Measurements from ENCODE around the gene SCGB3A2. TPM values are rescaled to one million over a fixed set of nuclear protein-coding genes. Genes with fewer than 3 reads are reported as not detected.
A peak's percentile ranks its signal among the peaks of the same experiment; 100 is the strongest.

Gene SCGB3A2
- polyA plus RNA-seq, 4 donors: 4.5 TPM; not detected in 3

DNA sequence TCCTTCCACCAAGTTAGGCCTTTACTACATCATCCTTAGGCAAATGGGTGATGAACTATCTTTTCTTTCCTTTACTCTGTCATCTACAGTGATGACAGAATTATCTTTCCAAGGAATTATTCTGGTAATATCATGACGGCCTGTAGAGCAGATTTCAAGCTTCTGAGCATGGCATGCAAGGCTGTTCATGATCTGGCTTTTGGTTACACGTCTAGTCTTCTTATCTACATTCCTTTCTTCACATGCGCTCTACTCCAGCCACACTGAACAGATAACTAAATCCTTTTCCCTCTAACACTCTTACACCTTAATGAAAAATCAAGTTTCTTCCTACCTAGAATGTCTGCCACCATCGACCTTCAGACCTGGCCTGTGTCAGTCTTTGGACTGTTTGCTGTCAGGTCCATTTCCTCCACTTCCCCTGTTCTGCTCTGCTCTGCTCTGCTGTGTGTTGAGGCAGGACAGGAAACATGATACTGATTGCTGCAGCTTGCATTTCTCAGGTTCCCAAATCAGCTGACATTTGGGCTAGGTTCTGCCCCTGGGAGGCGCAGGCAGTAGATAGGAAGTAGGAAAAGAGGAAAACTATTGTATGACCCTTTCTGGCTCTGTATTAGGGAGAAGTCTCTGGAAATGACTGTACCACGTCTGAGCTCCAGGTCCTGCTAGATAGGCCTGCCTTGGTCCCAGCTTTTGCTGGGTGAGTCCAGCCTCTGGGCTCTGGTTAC lies 4.2 kb downstream of the SCGB3A2 start:
- Histone ChIP-seq H3K36me3 (ENCODE audit: control insufficient read depth in 3 of 3, insufficient read depth in 2 of 3, low read depth in 1 of 3, low read length in 3 of 3) (no peaks in the 10 kb centered on the region), H3K27me3 (ENCODE audit: control insufficient read depth in 3 of 3, insufficient read depth in 3 of 3, low read length in 3 of 3) (no peaks in the 10 kb centered on the region), H3K4me3 (ENCODE audit: low read depth in 1 of 3, low read length in 3 of 3) (no peak overlapping the region), H3K27ac (ENCODE audit: low read depth in 1 of 3, low read length in 2 of 3) (no peak overlapping the region), H3K4me1 (ENCODE audit: control insufficient read depth in 3 of 3, insufficient read depth in 2 of 3, low read depth in 1 of 3, low read length in 2 of 3) (no peaks in the 10 kb centered on the region), H3K9me3 (ENCODE audit: control insufficient read depth in 2 of 2, insufficient read depth in 1 of 2, low read depth in 1 of 2, low read length in 1 of 2) (no peaks in the 10 kb centered on the region)
- WGBS, 3 donors: 67 to 76% (median 74%) methylated on average over 6 of the region's 6 CpGs
- FAIRE-seq: no peak
- DNase-seq: no peak

DNA sequence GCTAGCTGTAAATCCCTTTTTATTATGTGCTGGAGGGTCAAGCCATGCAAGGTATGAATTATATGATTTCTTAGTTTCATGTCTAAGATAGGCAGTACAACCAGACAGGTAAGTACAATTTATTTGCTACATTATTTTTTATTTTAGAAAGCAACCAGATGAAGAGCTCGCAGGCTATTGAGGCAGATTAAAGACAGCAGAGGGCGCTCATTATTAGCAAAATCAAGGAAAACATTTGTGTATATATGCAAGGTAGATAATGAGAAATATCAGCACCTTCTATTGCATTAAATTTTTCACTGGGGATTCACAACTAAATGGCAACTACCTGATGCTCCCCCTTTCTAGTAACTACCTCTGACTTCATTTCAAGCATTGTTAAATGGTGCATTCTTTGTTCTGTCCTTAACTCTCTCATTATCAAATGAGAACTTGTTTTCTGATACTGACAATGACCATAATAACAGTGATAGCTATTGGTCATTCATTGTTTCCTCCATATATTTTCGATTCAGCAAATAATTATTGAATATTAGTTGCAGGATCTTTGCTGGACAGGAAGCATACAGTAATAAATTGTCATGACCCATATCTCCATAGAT lies 8.6 kb downstream of the SCGB3A2 start:
- Histone ChIP-seq H3K27ac (ENCODE audit: low read depth in 1 of 3, low read length in 2 of 3) (no peak overlapping the region), H3K4me3 (ENCODE audit: low read depth in 1 of 3, low read length in 3 of 3) (no peak overlapping the region), H3K9me3 (ENCODE audit: control insufficient read depth in 2 of 2, insufficient read depth in 1 of 2, low read depth in 1 of 2, low read length in 1 of 2) (no peaks in the 10 kb centered on the region), H3K36me3 (ENCODE audit: control insufficient read depth in 3 of 3, insufficient read depth in 2 of 3, low read depth in 1 of 3, low read length in 3 of 3) (no peaks in the 10 kb centered on the region), H3K27me3 (ENCODE audit: control insufficient read depth in 3 of 3, insufficient read depth in 3 of 3, low read length in 3 of 3) (no peaks in the 10 kb centered on the region), H3K4me1 (ENCODE audit: control insufficient read depth in 3 of 3, insufficient read depth in 2 of 3, low read depth in 1 of 3, low read length in 2 of 3) (no peaks in the 10 kb centered on the region)
- FAIRE-seq: no peak
- WGBS, 3 donors: 3 to 11% (median 8%) methylated on average over 3 of the region's 3 CpGs
- peak; percentile 29 to 38 for DNase-seq

DNA sequence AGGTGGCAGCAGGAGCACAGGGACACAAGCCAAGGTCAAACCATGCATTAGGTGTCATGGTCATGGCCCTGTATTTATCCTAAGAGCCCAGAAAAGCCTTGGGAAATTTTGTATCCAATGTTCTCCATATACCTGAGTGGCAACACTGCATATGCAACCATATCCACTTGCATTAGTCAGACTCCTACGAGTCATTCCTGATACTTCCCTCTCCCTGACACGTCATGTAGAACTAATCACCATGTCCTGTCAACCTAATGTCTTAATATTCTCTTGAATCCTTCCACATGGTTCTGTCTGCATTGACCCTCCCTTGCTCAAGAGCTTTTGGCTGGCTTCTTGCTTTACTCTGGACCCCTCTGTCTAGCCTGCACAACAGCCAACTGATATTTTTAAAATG lies 9.4 kb downstream of the SCGB3A2 start:
- no peaks in the 10 kb centered on the region for H3K4me1 ChIP-seq (ENCODE audit: control insufficient read depth in 3 of 3, insufficient read depth in 2 of 3, low read depth in 1 of 3, low read length in 2 of 3)
- no peaks in the 10 kb centered on the region for H3K27me3 ChIP-seq (ENCODE audit: control insufficient read depth in 3 of 3, insufficient read depth in 3 of 3, low read length in 3 of 3)
- no peaks in the 10 kb centered on the region for H3K36me3 ChIP-seq (ENCODE audit: control insufficient read depth in 3 of 3, insufficient read depth in 2 of 3, low read depth in 1 of 3, low read length in 3 of 3)
- DNase-seq (no peak), FAIRE-seq (no peak)
- no peaks in the 10 kb centered on the region for H3K9me3 ChIP-seq (ENCODE audit: control insufficient read depth in 2 of 2, insufficient read depth in 1 of 2, low read depth in 1 of 2, low read length in 1 of 2)
- no peak overlapping the region for H3K27ac ChIP-seq (ENCODE audit: low read depth in 1 of 3, low read length in 2 of 3)
- no peak overlapping the region for H3K4me3 ChIP-seq (ENCODE audit: low read depth in 1 of 3, low read length in 3 of 3)
- WGBS, 3 donors: 63 to 89% (median 79%) methylated on average over 2 of the region's 2 CpGs

DNA sequence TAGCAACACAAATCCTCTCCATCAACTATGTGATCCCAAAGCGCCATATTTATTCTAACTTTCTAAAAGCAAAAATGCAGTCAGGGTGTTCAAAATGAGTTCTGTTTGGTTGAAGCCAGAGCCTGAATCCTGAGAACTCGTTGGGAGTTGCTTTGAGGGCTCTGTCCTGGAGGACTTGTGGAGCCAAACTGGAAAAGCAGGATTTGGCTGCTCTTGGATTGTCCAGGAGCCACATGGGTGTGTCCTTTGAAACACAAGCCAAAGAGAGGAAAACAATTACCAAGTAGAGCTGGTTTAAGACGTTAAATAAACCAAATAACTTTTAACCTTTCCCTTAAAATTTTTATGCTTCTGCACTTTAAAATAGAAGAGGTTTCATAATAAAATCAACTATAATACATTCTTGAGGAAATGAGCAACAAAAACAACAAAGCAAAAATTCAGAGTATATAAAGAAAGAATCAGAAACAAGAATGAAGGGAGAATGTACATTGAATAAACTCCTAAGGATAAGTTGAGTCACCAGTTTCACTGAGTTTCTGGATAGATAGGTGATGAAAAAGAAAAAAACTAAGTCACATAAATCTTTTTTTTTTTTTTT lies 14.3 kb downstream of the SCGB3A2 start:
- H3K27ac ChIP-seq (ENCODE audit: low read depth in 1 of 3, low read length in 2 of 3): no peak overlapping the region
- H3K9me3 ChIP-seq (ENCODE audit: control insufficient read depth in 2 of 2, insufficient read depth in 1 of 2, low read depth in 1 of 2, low read length in 1 of 2): no peaks in the 10 kb centered on the region
- H3K36me3 ChIP-seq (ENCODE audit: control insufficient read depth in 3 of 3, insufficient read depth in 2 of 3, low read depth in 1 of 3, low read length in 3 of 3): no peaks in the 10 kb centered on the region
- no peak overlapping the region for H3K4me3 ChIP-seq (ENCODE audit: low read depth in 1 of 3, low read length in 3 of 3)
- DNase-seq (peak in 1 of 2 donors; percentile 7), FAIRE-seq (no peak)
- no peaks in the 10 kb centered on the region for H3K27me3 ChIP-seq (ENCODE audit: control insufficient read depth in 3 of 3, insufficient read depth in 3 of 3, low read length in 3 of 3)
- 34 to 45% (median 44%) methylated on average over 3 of the region's 3 CpGs for WGBS, 3 donors
- H3K4me1 ChIP-seq (ENCODE audit: control insufficient read depth in 3 of 3, insufficient read depth in 2 of 3, low read depth in 1 of 3, low read length in 2 of 3): no peaks in the 10 kb centered on the region

DNA sequence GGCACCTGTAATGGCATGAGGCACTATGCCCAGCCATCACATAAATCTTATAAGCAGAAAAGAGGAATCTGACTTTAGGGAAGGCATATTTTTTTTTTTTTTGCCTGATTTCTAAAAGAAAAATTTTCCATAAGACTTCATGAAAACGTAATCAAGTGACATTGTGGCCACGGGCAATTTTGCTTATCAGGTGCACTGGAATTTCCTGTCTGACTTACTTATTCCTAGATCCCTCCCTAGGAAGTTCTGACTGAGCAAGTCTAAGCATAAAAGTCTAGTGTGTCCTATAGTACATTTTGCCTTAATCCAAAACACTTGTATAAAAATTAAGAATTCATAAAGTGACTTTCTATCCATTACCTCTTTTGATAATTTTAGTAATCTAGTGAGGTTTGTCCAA lies 15.3 kb downstream of the SCGB3A2 start:
- DNase-seq: no peak
- FAIRE-seq: no peak
- Histone ChIP-seq H3K9me3 (ENCODE audit: control insufficient read depth in 2 of 2, insufficient read depth in 1 of 2, low read depth in 1 of 2, low read length in 1 of 2) (no peaks in the 10 kb centered on the region), H3K36me3 (ENCODE audit: control insufficient read depth in 3 of 3, insufficient read depth in 2 of 3, low read depth in 1 of 3, low read length in 3 of 3) (no peaks in the 10 kb centered on the region), H3K4me3 (ENCODE audit: low read depth in 1 of 3, low read length in 3 of 3) (no peak overlapping the region), H3K27ac (ENCODE audit: low read depth in 1 of 3, low read length in 2 of 3) (no peak overlapping the region), H3K4me1 (ENCODE audit: control insufficient read depth in 3 of 3, insufficient read depth in 2 of 3, low read depth in 1 of 3, low read length in 2 of 3) (no peaks in the 10 kb centered on the region), H3K27me3 (ENCODE audit: control insufficient read depth in 3 of 3, insufficient read depth in 3 of 3, low read length in 3 of 3) (no peaks in the 10 kb centered on the region)
- WGBS, 3 donors: 33 to 54% (median 52%) methylated on average over 2 of the region's 2 CpGs

DNA sequence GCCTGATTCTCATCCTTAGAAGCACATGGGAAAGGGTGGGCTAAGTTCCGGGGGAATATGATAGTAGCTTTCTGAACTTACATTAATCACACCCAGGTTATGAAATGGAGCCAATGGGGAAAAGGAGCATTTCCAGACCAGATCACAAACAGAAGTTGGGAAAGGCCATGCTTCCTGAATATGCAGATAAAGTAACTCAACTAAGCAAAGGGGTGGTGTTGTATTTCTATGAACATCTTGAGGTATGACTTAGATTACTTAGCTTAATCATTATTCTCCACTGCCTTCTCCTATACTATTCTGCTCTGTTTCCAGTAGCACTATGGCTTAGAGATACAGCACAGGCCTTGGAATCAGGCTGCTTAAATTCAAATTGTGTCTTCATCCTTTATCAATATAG lies 17.4 kb downstream of the SCGB3A2 start:
- H3K4me3 ChIP-seq (ENCODE audit: low read depth in 1 of 3, low read length in 3 of 3): no peak overlapping the region
- no peaks in the 10 kb centered on the region for H3K36me3 ChIP-seq (ENCODE audit: control insufficient read depth in 3 of 3, insufficient read depth in 2 of 3, low read depth in 1 of 3, low read length in 3 of 3)
- FAIRE-seq (no peak), DNase-seq (no peak)
- H3K27ac ChIP-seq (ENCODE audit: low read depth in 1 of 3, low read length in 2 of 3): no peak overlapping the region
- WGBS, 3 donors: 90 to 92% (median 91%) methylated on average over 1 of the region's 1 CpG
- no peaks in the 10 kb centered on the region for H3K9me3 ChIP-seq (ENCODE audit: control insufficient read depth in 2 of 2, insufficient read depth in 1 of 2, low read depth in 1 of 2, low read length in 1 of 2)
- no peaks in the 10 kb centered on the region for H3K27me3 ChIP-seq (ENCODE audit: control insufficient read depth in 3 of 3, insufficient read depth in 3 of 3, low read length in 3 of 3)
- no peaks in the 10 kb centered on the region for H3K4me1 ChIP-seq (ENCODE audit: control insufficient read depth in 3 of 3, insufficient read depth in 2 of 3, low read depth in 1 of 3, low read length in 2 of 3)

DNA sequence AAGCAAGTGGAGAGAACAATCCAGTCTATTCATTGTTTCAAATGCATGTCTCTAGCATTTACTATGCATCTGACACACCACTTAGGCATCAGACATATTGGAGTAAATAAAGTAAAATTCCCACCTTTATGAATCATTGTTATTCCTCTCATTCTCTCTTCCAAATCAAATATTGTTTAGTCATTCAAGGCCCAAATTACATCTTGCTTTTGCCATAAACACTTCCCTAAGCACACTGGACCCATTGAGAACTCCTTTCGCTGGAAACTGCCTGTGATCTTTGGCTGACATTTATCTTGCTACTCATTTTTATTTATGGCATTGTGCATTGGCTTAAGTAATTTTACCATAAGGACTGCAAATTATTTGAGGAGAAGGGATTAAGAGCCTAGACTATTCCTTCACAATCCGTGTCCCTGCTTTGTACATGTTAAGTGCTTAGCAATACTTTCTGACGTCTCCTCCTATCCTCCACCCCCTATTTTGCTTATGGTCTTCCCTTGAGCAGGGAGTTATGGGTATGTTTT lies 20.4 kb downstream of the SCGB3A2 start:
- WGBS, 3 donors: 73 to 89% (median 84%) methylated on average over 3 of the region's 3 CpGs
- FAIRE-seq: no peak
- H3K27ac ChIP-seq (ENCODE audit: low read depth in 1 of 3, low read length in 2 of 3): no peak overlapping the region

DNA sequence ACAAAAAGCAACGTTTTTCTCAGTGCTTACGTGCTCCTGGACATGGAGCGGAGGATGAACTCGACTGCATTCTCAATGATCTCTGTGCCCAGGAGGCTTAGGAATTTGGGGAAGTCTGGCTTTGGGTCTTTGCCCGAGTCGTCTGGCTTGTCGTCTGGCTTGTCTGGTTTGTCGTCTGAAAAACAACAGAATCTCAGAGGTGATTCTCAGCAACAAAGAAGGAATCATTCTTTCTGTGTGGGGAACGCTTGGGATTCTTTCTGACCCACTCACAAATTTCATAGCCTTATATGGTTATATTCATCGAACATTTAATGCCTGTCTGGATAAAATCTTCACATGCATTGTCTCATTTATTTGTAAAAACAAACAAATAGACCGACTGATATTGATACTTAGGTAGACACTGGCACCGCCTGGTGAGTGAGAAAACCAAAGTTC lies 23.1 kb downstream of the SCGB3A2 start:
- 75 to 85% (median 78%) methylated on average over 12 of the region's 12 CpGs for WGBS, 3 donors
- H3K27me3 ChIP-seq (ENCODE audit: control insufficient read depth in 3 of 3, insufficient read depth in 3 of 3, low read length in 3 of 3): no peaks in the 10 kb centered on the region
- no peaks in the 10 kb centered on the region for H3K36me3 ChIP-seq (ENCODE audit: control insufficient read depth in 3 of 3, insufficient read depth in 2 of 3, low read depth in 1 of 3, low read length in 3 of 3)
- H3K27ac ChIP-seq (ENCODE audit: low read depth in 1 of 3, low read length in 2 of 3): no peak overlapping the region
- H3K4me1 ChIP-seq (ENCODE audit: control insufficient read depth in 3 of 3, insufficient read depth in 2 of 3, low read depth in 1 of 3, low read length in 2 of 3): no peaks in the 10 kb centered on the region
- DNase-seq (no peak), FAIRE-seq (no peak)
- no peak overlapping the region for H3K4me3 ChIP-seq (ENCODE audit: low read depth in 1 of 3, low read length in 3 of 3)
- H3K9me3 ChIP-seq (ENCODE audit: control insufficient read depth in 2 of 2, insufficient read depth in 1 of 2, low read depth in 1 of 2, low read length in 1 of 2): no peaks in the 10 kb centered on the region

More for the DNA sequence above, 20.4 kb downstream of the SCGB3A2 start:
- H3K9me3 ChIP-seq (ENCODE audit: control insufficient read depth in 2 of 2, insufficient read depth in 1 of 2, low read depth in 1 of 2, low read length in 1 of 2): no peaks in the 10 kb centered on the region
- no peaks in the 10 kb centered on the region for H3K36me3 ChIP-seq (ENCODE audit: control insufficient read depth in 3 of 3, insufficient read depth in 2 of 3, low read depth in 1 of 3, low read length in 3 of 3)
- DNase-seq: no peak
- H3K4me1 ChIP-seq (ENCODE audit: control insufficient read depth in 3 of 3, insufficient read depth in 2 of 3, low read depth in 1 of 3, low read length in 2 of 3): no peaks in the 10 kb centered on the region
- no peaks in the 10 kb centered on the region for H3K27me3 ChIP-seq (ENCODE audit: control insufficient read depth in 3 of 3, insufficient read depth in 3 of 3, low read length in 3 of 3)
- H3K4me3 ChIP-seq (ENCODE audit: low read depth in 1 of 3, low read length in 3 of 3): no peak overlapping the region

All from small intestine (tissue), 7 donors.